AG20443 (cell line): ENCODE data around the gene FAU.

Experiments used
- DNase-seq: peaks from one replicate; pipeline ENCODE4 v3.0.0; 2012; ENCODE audit warnings: low spot score, mixed read lengths

Gene FAU

GRCh38 chr11:65078151-65078550, 43.8 kb downstream of the FAU start:
- DNase-seq: peak; percentile 61

- DNase-seq: no peak
Observed at GRCh38 chr11:65077451-65077850, 44.5 kb downstream of the FAU start.

GRCh38 chr11:65072631-65072966, 49.3 kb downstream of the FAU start:
- no peak for DNase-seq

GRCh38 chr11:65071907-65072630, 49.9 kb downstream of the FAU start:
- DNase-seq: no peak
